Stimulated activated CD4-positive, alpha-beta T cell treated with anti-CD3 and anti-CD28 coated beads, Interleukin-4, amount 100 ng/mL, for 4 hours (primary cell): Measurements from ENCODE around the gene ADRA2A.

Experiments used
- DNase-seq, 2 experiments: peaks; one replicate each; pipeline ENCODE4 v3.0.0-alpha.2; 2020

Gene ADRA2A

GRCh38 chr10:111076682-111077478 is at the start of gene ADRA2A:
TSS of gene ADRA2A (plus strand) at chr10:111077029. CDS start at chr10:111077997, 968 bp downstream.
- DNase-seq = no peak

GRCh38 chr10:111030042-111030750 is 46.6 kb upstream of the ADRA2A start:
- DNase-seq = no peak

- DNase-seq = no peak
Observed at GRCh38 chr10:111034598-111035310, 42.1 kb upstream of the ADRA2A start.

GRCh38 chr10:111035542-111035941 is 41.3 kb upstream of the ADRA2A start:
- no peak for DNase-seq

GRCh38 chr10:111037858-111038257 is 39.0 kb upstream of the ADRA2A start:
- DNase-seq = no peak

- DNase-seq = no peak
Observed at GRCh38 chr10:111039522-111039921, 37.3 kb upstream of the ADRA2A start.

- no peak for DNase-seq
Observed at GRCh38 chr10:111057006-111057405, 19.8 kb upstream of the ADRA2A start.

GRCh38 chr10:111063471-111063870 is 13.4 kb upstream of the ADRA2A start:
- no peak for DNase-seq

- no peak for DNase-seq
Observed at GRCh38 chr10:111072232-111072631, 4.6 kb upstream of the ADRA2A start.

- DNase-seq = no peak
Observed at GRCh38 chr10:111075577-111076185, 1.1 kb upstream of the ADRA2A start.

- peak; percentile 25 to 53 for DNase-seq
Observed at GRCh38 chr10:111076191-111076681, 593 bp upstream of the ADRA2A start.

- DNase-seq = no peak
Observed at GRCh38 chr10:111077479-111077784, 603 bp downstream of the ADRA2A start.

- no peak for DNase-seq
Observed at GRCh38 chr10:111077785-111078504, 1.1 kb downstream of the ADRA2A start.

GRCh38 chr10:111078505-111079185 is 1.8 kb downstream of the ADRA2A start:
- DNase-seq = no peak

GRCh38 chr10:111079241-111079760 is 2.5 kb downstream of the ADRA2A start:
- DNase-seq = no peak

GRCh38 chr10:111079781-111080180 is 3.0 kb downstream of the ADRA2A start:
- DNase-seq = no peak

GRCh38 chr10:111080224-111080623 is 3.4 kb downstream of the ADRA2A start:
- no peak for DNase-seq

GRCh38 chr10:111081595-111081994 is 4.8 kb downstream of the ADRA2A start:
- DNase-seq = no peak

GRCh38 chr10:111082102-111082975 is 5.5 kb downstream of the ADRA2A start:
- no peak for DNase-seq
